Right forelimb (tissue), 1 donor: ENCODE data around the gene ZFC3H1.

Experiments
- DNase-seq: peaks from one replicate; pipeline ENCODE4 v3.0.0-alpha.2; 2018

The ZFC3H1 gene

DNA sequence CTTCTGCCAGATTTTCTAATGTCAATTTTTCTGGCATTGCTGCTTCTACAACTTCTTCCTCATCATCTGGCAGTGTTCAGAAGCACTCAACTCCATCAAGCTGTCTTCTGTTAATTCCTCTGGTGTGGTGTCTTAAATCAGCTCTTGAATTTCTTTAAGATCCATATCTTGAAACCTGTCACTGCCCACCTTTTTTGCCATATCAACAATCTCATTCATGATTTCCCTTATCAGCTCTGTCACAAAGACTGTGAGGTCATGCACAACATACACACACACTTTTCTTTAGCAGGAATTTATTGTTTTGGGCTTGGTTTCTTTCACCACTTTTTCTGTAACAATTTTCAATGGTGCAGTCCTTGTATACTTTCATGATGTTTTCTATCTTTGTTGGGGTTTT lies 7.7 kb upstream of the ZFC3H1 start:
- DNase-seq = no peak

DNA sequence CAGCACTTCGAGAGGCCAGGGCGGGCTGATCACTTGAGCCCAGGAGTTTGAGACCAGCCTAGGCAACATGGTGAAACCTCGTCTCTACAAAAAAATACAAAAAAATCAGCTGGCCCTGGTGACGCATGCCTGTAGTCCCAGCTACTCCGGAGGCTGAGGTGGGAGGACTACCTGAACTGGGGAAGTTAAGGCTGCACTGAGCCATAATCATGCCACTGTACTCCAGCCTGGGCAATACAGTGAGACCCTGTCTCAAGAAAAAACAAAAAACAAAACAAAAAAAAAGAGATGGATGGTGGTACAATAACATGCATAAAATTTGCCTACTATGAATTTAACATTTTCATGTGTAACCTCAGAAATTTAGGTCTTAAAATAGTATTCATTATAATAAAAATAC lies 2.6 kb upstream of the ZFC3H1 start:
- DNase-seq = no peak

DNA sequence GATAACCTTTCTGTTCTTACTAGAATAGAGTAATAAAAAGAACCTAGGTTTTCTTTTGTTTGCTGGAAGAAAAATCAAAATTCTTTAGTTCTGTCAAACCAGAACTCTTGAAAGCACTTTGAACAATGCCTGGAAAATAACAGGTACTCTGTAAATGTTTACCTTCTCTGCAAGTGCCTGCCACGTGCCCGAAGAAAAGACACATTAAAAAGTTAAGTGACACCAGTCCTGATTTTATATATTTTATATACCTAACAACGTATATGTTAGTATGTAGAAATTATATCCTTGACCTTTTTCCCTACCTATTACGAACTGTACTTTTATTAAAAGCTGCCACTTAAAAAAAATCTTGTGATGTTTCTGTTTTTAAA lies 1.4 kb upstream of the ZFC3H1 start:
- no peak for DNase-seq

DNA sequence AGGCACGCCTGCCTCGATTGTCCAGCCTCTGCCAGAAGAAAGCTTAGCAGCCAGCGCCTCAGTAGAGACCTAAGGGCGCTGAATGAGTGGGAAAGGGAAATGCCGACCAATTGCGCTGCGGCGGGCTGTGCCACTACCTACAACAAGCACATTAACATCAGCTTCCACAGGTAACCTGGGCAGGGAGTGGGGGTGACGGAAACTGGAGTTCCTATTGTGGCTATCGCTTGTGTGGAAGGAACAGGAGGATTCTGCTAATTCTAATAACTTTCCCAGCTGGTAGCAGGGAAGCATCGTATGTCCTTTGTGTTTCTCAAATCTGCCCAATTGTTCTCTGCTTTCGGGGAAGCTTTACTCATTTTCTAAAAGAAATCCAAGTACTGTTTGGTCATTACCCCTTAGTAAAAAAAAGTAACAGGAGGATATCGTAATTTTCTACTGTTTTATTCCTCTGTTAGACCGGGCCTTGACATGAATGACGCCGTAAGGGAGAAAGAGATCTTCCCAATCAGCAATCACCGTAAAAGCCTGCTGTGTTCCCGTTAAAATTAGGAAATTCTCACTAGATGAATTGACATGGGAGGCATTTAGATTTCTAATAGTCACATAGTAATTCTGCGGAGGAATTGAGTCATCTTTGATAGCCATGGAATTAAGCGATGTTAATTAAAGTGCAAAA lies 902 bp upstream of the ZFC3H1 start:
- DNase-seq = no peak

DNA sequence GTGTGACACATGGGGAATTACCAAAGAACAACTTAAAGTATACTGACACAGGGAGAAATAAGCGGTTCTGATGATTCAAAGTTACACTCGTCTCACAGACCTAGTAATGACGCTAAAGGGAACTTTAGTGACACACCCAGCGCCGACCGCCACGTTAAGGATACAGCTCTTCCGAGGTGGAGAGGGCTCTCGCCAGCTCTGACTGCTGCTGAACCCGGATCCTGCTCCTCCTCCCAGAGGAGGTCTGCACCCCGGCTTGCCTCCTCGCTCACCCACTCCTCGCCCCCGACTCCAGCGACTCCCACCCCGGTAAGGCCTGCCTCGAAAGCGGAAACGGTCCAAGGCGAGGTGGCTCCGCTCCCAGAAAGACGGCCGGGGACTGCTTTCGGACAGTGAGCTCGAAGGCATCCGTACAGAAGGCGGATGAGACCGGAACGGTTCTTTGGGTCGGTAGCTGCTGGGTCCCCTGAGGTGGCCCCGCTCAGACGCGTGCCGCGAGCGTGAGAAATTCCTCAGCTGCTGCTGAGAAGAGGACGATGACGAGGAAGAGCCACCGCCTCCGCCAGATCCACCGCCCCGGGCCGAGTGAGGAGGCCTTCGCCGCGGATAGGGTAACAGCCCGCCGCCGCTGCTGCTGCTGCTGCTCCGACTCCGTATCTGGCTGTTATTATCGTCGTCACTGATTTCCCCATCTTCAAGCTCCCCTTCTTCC lies 643 bp downstream of the ZFC3H1 start:
- peak; percentile 87 for DNase-seq

DNA sequence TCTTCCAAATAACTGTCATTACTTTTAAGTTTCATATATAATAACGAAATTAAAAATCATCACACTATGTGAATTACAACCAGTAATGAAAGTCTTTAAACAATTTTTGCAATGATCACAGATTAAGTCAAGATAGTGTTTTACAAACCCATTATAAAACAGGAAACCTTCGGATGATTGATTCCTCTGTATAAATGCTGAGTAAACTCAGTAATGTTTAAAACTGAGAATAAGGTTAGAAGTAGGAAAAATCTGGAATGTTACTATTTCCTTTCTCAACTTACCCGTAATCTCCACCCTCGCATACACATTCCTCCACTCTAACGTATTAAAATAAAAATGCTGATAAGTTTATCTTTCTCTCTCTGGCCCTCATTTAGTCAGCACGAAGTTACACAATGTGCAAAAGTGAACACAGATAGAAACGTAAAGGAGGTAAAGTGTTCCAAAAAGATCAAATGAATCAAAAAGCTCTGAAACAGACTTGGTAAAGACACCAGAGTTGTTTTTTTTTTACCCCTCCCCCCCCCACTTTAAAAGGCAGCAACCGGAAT lies 1.6 kb downstream of the ZFC3H1 start:
- no peak for DNase-seq

DNA sequence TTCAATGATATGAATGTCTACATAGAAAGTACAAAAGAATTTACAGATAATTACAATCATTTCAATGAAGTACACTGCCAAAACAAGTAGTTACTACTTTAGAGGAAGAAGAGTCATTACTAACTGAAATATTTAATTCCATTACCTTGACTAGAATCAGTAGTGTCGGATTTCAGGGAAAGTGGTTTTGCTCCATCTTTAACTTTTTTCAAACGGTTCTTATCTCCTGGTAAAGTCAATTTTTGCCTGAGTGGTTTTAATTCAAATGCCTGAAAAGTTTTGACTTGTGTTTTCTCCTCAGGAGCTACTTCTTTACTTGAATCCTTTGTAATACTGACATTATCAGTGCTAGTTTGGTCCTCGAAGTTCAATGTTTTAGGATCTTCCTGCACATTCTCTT lies 6.9 kb downstream of the ZFC3H1 start:
- no peak for DNase-seq

DNA sequence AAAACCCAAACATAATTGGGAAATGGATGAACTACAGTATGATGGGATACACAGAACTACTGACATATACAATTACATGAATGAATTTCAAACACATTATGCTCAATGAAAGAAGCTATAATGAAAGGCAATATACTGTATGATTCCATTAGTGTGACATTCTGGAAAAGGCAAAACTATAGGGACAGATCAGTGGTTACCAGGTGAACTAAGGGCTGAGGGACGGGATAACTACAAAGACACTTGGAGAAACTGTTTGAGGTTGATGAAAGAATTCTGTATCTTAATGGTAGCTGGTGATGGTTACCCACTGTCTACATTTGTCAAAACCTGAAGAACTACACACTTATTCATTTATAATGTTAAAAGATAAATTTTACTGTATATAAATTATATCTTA lies 7.7 kb downstream of the ZFC3H1 start:
- no peak for DNase-seq

DNA sequence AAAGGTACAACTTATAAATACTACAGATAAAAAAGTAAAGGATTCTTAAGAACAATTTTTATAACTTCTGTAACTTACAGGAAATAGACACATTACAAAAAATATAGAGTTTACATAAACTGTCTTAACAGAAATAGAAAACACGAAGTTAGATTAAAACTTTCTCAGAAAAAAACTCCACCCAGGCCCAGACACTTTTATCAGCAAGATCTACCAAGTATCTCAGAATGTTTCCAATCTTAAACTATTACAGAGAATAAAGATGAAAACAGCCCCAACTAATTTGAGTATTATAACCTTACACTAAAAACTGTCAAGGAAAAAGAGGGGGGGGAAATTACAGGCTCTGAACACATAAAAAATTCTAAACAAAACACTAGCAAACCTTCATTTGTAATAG lies 8.2 kb downstream of the ZFC3H1 start:
- no peak for DNase-seq

DNA sequence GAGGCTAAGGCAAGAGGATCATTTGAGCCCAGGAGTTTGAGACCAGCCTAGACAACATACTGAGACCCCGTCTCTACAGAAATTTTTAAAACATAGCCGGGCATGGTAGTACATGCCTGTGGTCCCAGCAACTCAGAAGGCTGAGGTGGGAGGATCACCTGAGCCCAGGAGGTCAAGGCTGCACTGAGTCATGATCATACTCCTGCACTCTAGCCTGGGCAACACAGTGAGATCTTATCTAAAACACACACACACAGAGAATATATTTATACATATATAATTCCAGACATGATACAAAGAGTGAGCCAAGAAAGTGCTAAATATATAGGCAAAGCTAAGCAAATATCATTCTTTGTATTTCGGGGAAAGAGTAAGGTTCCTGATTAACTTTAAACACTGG lies 9.4 kb downstream of the ZFC3H1 start:
- DNase-seq = no peak

DNA sequence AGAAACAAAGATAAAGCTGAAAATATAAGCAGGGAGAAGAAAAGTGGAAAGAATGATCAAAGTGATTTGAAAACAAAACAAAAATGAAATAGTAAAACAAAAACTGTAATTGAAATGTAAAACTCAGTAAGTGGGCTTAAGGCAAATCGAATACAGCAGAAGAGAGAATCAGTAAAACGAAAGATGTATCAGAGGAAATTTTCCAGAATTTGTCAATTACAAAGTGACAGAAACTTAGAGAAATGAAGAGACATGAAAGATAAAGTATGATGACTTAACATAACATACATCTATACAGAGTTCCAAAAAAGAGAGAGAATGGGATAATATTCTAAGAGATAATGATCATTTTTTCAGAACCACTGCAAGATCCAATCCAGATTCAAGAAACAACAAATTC lies 10.5 kb downstream of the ZFC3H1 start:
- no peak for DNase-seq

DNA sequence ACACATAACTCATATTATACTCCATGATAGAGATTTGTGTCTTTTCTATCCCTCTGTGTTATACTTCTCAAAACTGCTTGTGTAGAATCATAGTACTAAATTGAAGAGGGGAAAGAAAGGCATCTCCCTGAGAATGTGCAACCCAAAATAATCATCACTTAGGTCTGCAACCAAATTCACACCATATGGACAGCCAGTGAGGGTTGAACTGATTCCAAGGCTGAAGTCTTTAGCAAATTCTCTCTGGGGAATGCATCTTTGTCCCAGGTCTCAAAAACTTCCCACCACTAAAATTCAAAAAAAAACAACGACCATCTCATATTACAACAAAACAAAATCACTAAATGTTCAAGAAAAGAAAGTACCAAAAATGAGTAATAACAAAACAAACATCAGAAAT lies 11.0 kb downstream of the ZFC3H1 start:
- no peak for DNase-seq

DNA sequence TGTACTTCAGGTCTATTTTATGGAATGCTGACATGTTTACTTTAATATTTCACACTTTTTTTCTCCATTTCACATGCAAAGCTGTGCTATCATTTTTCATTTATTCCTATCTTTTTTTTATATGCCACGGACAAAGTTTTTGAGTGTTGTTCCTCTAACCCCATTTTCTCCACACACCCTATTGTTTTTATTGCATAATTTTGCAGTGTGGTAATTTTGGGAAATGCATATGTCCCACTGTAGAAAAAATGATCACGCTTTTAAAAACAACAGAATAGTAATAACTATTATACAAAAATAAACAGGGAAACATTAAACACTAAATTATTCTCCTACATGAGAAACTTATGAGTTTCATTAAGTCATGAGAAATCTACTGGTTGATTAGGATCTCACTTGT lies 14.2 kb downstream of the ZFC3H1 start:
- no peak for DNase-seq

DNA sequence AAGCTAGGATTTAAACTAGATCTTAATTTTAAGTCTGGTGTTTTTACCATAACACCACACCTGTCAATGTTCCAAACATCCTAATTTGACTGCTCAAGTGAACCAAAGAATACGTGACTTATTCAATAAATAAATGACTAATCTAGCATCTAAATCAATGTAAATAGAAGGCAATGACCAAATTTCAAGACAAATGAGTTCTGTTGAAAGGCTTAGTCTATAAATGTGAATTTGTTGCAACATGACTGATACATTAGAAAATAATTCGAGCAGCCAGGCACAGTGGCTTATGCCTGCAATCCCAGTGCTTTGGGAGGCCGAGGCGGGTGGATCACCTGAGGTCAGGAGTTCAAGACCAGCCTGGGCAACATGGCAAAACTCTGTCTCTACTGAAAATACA lies 15.1 kb downstream of the ZFC3H1 start:
- DNase-seq = no peak

DNA sequence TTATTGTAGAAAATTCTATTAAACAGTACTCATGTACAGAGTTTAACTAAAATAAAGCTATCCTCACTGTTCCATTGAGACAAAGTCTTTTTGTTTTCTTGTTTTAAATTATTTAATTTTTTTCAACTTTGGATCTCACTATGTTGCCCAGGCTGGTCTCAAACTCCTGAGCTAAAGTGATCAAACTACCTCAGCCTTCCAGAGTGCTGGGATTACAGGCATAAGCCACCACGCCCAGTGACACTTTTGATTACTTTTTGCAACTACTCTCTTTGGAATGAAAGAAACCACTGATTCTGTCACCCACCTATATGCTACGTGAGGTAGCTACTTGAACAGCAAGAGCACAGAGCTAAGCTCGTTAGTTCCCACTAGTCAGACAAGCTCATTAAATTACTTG lies 17.1 kb downstream of the ZFC3H1 start:
- no peak for DNase-seq

DNA sequence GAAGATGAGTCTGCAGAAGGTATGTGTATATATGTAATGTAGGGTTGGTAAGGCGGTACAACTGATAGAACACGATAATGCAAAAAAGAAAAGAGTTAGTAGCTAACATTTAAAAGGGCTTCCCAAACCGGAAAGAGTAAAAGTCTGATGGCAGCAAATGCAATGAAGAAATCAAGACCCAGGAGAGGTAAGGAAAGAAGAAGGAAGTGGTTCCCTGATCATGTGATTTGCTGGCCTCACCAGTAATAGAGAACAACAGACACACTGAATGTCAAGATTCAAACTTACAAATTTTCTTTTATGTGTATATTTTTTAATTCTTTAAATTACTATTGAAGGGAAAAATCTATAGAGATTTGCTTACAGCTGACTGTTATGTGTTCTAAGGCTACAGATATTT lies 18.4 kb downstream of the ZFC3H1 start:
- DNase-seq = no peak

DNA sequence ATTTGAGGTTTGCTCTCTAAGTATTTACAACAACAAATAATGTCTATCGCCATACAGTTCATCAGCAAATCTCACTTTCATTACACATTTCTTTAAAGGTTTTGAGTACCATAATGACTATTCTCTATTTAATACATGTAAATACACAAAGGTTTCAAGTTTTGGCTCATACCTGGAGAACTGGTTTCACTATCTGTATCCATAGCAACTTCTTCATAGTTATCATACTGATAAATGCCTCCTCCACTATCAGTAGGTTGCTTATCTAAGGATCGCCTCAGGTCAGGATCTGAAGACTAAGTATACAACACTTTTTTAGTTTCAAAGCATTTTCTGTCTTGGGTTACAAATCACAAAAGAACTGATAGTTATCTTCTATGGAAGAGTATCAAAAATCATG lies 21.4 kb downstream of the ZFC3H1 start:
- no peak for DNase-seq

DNA sequence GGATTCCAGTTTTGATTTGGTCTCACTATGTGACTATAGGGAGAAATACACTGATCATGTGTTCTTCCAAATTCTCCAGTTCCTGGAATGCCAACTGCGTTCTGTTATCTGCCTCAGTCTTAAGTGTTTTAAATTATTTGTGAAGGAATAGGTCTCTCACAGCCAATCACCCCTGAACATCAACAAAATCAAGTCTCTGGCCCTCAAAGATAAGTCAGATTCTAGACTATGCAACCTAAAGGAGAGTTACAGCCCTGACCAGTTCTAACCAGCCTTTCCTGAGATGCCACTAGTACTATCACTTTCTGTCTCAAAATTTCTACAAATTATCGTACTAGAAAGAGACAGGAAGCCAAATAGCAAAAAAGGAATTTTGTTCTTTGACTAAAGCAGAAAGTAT lies 22.3 kb downstream of the ZFC3H1 start:
- no peak for DNase-seq

DNA sequence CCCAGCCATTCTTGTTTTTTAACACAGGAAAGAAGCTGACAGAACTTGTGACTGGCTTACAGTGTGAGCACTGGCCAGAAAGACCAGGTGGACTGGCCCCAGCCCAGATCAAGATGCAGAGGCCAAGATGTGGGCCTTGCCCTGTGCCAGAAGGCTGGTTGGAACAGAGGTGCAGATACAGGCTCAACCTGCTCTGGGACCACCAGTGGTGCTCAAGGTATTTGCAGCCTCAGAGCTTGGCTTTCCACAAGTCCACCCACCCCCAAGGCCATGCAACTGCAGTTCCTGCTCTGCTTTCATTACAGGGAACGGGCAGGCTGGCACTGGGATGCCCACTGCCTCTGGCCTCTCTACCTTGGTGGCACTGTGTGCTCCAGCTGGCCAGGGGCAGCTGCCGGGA lies 23.3 kb downstream of the ZFC3H1 start:
- DNase-seq = no peak

DNA sequence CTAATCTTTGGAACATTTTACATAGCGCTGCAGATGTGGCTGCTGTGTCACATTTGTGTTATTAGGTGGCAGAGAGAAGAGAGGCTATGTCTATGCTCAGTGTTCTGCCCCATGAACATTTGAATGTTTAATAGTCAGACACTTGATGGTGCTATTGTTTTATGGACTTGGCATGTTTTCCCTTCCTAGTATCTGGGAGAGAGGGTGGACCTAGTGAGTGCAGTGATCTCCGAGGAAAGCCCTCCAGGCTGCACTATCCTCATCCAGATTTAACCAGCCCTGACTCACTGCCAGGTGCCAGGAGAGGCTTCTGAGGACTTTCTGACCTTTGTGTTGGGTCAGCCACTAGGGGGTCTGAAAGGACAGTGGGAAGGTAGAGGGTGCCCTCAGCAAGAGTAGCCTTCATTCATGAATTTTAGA lies 24.3 kb downstream of the ZFC3H1 start:
- no peak for DNase-seq

DNA sequence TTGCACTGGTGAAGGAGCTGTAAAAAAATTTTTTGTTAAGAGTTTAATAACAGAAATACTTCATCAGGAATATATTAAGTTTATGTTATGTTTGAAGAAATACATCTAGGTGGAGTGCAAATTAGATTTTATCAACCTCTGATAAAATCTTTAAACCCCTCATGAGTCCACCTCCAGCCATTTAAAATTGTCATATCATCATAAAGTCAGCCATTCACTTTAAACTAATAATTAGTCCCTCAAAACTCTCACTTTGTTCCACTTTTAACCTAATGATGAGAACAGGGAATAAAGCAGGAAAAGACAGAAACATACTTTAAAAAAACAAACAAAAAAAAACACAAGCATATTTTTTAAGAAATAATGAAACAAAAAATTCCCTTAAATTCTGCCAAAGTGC lies 25.1 kb downstream of the ZFC3H1 start:
- DNase-seq = no peak

DNA sequence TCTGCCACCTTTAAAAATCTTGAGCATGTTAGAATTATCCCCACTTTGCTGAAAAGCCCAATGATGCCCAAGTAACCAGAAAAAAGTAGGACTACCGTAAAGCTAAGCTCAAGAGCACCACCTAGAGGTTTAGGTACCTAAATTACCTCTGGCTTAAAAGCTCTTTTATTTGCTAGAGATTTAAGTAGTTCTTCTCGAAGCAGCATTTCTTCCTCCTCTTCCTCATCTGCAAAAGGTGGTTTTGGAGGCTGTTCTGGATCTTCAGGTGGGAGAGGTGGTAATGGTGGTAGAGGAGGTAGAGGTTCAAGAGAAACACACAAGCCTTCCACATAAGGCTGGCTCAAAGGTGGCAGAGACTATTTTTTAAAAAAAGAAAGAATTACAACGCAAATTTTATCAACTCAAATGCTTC lies 26.9 kb downstream of the ZFC3H1 start:
- DNase-seq = no peak

DNA sequence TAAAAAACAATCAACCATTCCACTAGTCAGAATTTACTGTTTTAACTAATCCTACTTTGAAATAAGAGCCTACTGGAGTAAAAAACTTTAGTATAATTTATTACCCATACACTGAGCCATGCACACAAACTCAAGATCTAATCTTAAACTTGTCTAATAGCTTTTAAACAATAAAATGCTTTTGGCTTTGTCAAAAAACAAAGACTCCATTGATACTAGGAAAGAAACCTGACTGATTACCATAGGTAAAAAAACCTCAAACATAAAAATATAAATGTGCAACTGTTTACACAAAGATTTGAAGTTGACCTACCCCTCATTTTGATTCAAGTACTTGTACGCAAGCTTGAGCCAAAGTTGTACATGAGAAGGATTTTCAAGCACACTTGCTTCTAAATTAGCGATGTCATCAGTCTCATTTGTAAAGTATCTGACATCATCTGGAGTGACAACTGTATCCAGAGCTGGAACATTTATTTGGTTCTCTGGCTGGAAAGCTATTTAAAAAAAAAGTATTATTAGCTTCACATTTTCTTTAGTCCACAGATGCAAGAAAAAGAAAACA lies 36.1 kb downstream of the ZFC3H1 start:
- no peak for DNase-seq

DNA sequence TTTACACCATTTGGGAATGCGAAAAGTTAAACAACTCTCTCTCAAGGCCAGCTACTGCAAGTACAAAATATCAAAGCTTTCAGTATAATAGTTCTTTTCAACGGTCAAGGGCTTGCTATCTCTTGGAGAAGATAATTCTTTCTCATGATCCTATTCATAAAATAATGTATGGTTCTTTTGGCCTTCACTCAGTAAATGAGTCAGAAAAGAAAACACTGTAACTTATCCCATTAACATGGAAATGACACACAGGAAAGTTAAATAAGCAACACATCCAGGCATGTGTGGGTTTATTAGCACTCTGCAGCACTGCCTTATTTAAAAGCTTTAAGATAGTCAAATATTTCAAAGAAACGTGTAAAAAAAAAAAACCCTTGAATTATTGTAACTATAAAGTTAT lies 36.9 kb downstream of the ZFC3H1 start:
- DNase-seq = no peak
